Peyer's patch (tissue), 4 donors: ENCODE data around the gene WDR5. TPM values are rescaled to one million over a fixed set of nuclear protein-coding genes. Genes with fewer than 3 reads are reported as not detected.

Experiments used
- DNase-seq, 3 donors: peaks; one replicate each; pipeline ENCODE4 v3.0.0-alpha.2; 2017 to 2019
- H3K27ac ChIP-seq, 4 donors: fragments of 200-600 bp; sonication (generic); one replicate each; pipeline ENCODE4 v1.5.1; 2016 to 2019
- H3K27me3 ChIP-seq, 2 donors: fragments of 200-600 bp; sonication (generic); one replicate each; pipeline ENCODE4 v1.5.1; 2019
- H3K36me3 ChIP-seq, 3 donors: fragments of 200-600 bp; sonication (generic); one replicate each; pipeline ENCODE4 v1.5.1; 2016 to 2019
- H3K4me1 ChIP-seq, 4 donors: fragments of 200-600 bp; sonication (generic); one replicate each; pipeline ENCODE4 v1.5.1; 2016 to 2019
- H3K4me3 ChIP-seq, 4 donors: fragments of 200-600 bp; sonication (generic); 1 replicate in 3 of 4; 2 replicates in 1 of 4; pipeline ENCODE4 v1.5.1; 2016 to 2019; ENCODE audit warnings: mild to moderate bottlenecking in 1 of 4
- H3K9me3 ChIP-seq, 4 donors: fragments of 200-600 bp; sonication (generic); one replicate each; pipeline ENCODE4 v1.5.1; 2016 to 2019; ENCODE audit warnings: mild to moderate bottlenecking in 1 of 4
- CTCF ChIP-seq, 6 experiments: fragments of 450-650 bp in 4 of 6; fragments of 200-600 bp in 2 of 6; sonication (generic) in 1 of 6; IDR thresholded peaks; one replicate each; pipeline ENCODE4 v1.5.1; 2017 to 2019; ENCODE audit warnings: antibody characterized with exemption in 6 of 6, mild to moderate bottlenecking in 3 of 6, moderate library complexity in 1 of 6
- POLR2A ChIP-seq, 2 donors: fragments of 450-650 bp; IDR thresholded peaks; one replicate each; pipeline ENCODE4 v1.5.1; 2017; ENCODE audit warnings: antibody characterized with exemption in 2 of 2, mild to moderate bottlenecking in 2 of 2, moderate library complexity in 2 of 2
- total RNA-seq, 4 donors: library from RNA; depleted of rRNA; stranded (reverse); fragments of >200 nt; gene quantifications; one replicate each; pipeline ENCODE4 v1.1.0, GENCODE V29; 2016

WDR5 gene
- total RNA-seq, 4 donors from 2014 or later: 21.4 to 34.7 (median 24.2) TPM

- Histone ChIP-seq H3K36me3 (no peaks in the 10 kb centered on the region), H3K9me3 (no peaks in the 10 kb centered on the region), H3K4me1 (peaks cover 0 to 11% (median 0%) of the 10 kb centered on the region in 4 donors), H3K4me3 (no peak overlapping the region), H3K27ac (peak overlapping the region; percentile 32 to 73 (median 50)), H3K27me3 (no peaks in the 10 kb centered on the region)
- peak in 2 of 3 donors; percentile 48 to 55 for DNase-seq
- TF ChIP-seq CTCF (IDR thresholded peaks at IDR 0.05): no peak
These were observed 50.7 kb downstream of the WDR5 start for GRCh38 chr9:134186471-134187109.

GRCh38 chr9:134187110-134187531 is 51.2 kb downstream of the WDR5 start:
- Histone ChIP-seq H3K27me3 (no peaks in the 10 kb centered on the region), H3K9me3 (no peaks in the 10 kb centered on the region), H3K27ac (peak overlapping the region; percentile 32 to 73 (median 50)), H3K4me1 (peaks cover 0 to 11% (median 0%) of the 10 kb centered on the region in 4 donors), H3K36me3 (no peaks in the 10 kb centered on the region), H3K4me3 (no peak overlapping the region)
- no peak for TF ChIP-seq POLR2A (IDR thresholded peaks at IDR 0.05)
- TF ChIP-seq CTCF (IDR thresholded peaks at IDR 0.05): peak in 2 of 6 experiments; percentile 18 to 28
- DNase-seq: peak in 2 of 3 donors; percentile 43 to 53

- H3K36me3 ChIP-seq: no peaks in the 10 kb centered on the region
- no peak for TF ChIP-seq POLR2A (IDR thresholded peaks at IDR 0.05)
- H3K4me3 ChIP-seq: no peak overlapping the region
- H3K27ac ChIP-seq: no peak overlapping the region
- H3K4me1 ChIP-seq: peaks cover 0 to 11% (median 0%) of the 10 kb centered on the region in 4 donors
- peak in 2 of 3 donors; percentile 29 to 39 for DNase-seq
- no peaks in the 10 kb centered on the region for H3K27me3 ChIP-seq
- H3K9me3 ChIP-seq: no peaks in the 10 kb centered on the region
These were observed 52.1 kb downstream of the WDR5 start for GRCh38 chr9:134187891-134188385.

- Histone ChIP-seq H3K27me3 (no peaks in the 10 kb centered on the region), H3K27ac (peak overlapping the region in 2 of 4 donors; percentile 10 to 52), H3K4me3 (no peak overlapping the region)
These were observed 52.7 kb downstream of the WDR5 start for GRCh38 chr9:134188386-134189144.

GRCh38 chr9:134189145-134189469 is 53.2 kb downstream of the WDR5 start:
- Histone ChIP-seq H3K27me3 (no peaks in the 10 kb centered on the region), H3K27ac (peak overlapping the region in 2 of 4 donors; percentile 10 to 52), H3K4me1 (peaks cover 0 to 11% (median 0%) of the 10 kb centered on the region in 4 donors), H3K9me3 (no peaks in the 10 kb centered on the region), H3K4me3 (no peak overlapping the region), H3K36me3 (no peaks in the 10 kb centered on the region)
- TF ChIP-seq CTCF (IDR thresholded peaks at IDR 0.05) (no peak), POLR2A (IDR thresholded peaks at IDR 0.05) (no peak)
- peak in 1 of 3 donors; percentile 38 for DNase-seq

More at GRCh38 chr9:134188386-134189144, 52.7 kb downstream of the WDR5 start:
- no peak for TF ChIP-seq POLR2A (IDR thresholded peaks at IDR 0.05)
- peak in 2 of 3 donors; percentile 42 to 46 for DNase-seq
- H3K9me3 ChIP-seq: no peaks in the 10 kb centered on the region
- H3K4me1 ChIP-seq: peaks cover 0 to 11% (median 0%) of the 10 kb centered on the region in 4 donors
- no peaks in the 10 kb centered on the region for H3K36me3 ChIP-seq

- H3K4me3 ChIP-seq: no peak overlapping the region
- peaks cover 0 to 11% (median 0%) of the 10 kb centered on the region in 4 donors for H3K4me1 ChIP-seq
- peak in 2 of 3 donors; percentile 34 to 43 for DNase-seq
- no peaks in the 10 kb centered on the region for H3K27me3 ChIP-seq
- H3K36me3 ChIP-seq: no peaks in the 10 kb centered on the region
- TF ChIP-seq POLR2A (IDR thresholded peaks at IDR 0.05) (no peak), CTCF (IDR thresholded peaks at IDR 0.05) (no peak)
- no peaks in the 10 kb centered on the region for H3K9me3 ChIP-seq
- peak overlapping the region in 1 of 4 donors; percentile 30 for H3K27ac ChIP-seq
These were observed 53.8 kb downstream of the WDR5 start for GRCh38 chr9:134189470-134190231.
